NCI-H2171 (cell line): ENCODE measurements around the gene ACIN1.

ENCODE experiments used
- DNase-seq: peaks from one replicate; lab custom pipeline; 2025; lab: John Stamatoyannopoulos, UW

Gene ACIN1

DNA sequence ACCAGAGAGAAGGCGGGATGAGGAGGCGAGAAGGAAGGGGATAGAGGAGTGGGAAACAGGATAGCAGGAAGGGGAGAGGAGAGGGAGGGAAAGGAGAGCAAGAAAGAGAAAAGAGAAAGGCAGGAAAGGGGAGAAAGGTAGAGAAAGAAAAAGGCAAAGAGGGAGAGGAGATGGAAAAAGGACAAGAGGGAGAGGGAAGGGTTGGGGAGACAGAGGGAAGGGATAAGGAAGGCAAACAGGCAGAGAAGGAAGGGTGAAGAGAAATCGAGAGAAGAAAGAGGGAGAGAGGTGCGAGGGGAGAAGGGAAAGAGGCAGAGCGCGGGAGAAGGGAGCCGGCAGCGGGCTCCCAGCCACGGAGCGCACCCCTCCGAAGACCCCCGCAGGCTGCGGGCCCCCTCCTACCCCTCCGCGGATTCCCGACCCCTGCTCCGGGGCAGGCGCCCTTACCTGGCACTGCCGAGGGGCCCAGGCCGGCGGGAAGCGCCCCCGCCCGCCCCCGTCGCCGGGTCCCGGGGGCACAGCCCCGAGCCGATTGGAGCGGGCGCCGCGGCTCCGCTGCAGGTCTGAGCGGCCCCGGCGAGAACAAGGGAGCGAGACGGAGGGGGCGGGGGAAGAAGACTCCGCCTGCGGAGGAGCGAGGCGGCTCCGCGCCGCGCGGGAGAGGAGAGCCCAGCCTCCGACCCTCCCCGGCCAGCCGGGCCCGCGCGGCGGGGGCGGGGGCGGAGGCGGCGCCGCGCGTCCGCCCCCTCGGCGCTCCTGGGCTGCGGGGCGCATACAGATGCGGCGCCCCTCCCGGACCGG is 37.8 kb downstream of the ACIN1 start, which contains the start of gene CDH24:
CDH24 (minus strand) TSS at position 565 of the 801 bp plus-strand sequence. CDS start 1,787 bp downstream, outside the sequence.
- DNase-seq, result no peak

DNA sequence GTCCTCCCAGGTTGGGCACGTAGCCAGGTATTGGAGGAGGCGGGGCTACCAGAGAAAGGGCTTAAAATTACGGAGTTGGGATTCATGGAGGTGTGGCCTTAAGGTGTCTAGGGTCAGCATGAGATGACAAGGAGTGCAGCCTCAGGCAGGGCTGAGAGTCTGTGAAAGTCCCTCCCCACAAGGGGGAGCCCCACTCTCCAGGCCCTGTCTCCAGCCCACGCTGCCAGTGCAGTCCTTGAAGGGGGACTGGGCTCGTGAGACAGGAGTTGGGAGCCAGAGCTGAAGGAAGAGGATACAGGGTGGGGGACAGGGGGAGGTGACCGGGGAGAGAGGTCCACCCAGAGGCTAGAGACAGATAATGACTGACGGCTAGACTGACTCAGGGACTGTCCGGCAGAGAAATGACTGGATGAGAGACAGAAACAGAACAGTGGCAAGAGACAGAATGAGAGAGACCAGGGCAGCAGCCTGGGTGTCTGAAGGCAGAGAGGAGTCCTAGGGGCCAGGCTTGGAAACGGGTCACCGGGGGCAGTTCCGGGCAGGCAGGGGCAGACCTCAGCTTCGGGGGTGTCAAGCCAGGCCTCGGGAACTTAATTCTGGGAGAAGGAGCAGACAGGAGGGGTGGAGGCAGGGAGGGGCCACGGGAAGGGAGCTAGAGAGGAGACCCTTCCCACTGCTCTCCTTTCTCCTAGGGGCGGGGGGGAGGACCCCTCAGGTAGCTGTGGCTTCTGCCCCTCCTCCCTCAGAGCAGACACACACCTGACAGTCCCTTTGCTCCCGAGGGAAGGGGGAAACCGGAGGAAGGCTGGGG is 38.6 kb downstream of the ACIN1 start:
- DNase-seq, result no peak

DNA sequence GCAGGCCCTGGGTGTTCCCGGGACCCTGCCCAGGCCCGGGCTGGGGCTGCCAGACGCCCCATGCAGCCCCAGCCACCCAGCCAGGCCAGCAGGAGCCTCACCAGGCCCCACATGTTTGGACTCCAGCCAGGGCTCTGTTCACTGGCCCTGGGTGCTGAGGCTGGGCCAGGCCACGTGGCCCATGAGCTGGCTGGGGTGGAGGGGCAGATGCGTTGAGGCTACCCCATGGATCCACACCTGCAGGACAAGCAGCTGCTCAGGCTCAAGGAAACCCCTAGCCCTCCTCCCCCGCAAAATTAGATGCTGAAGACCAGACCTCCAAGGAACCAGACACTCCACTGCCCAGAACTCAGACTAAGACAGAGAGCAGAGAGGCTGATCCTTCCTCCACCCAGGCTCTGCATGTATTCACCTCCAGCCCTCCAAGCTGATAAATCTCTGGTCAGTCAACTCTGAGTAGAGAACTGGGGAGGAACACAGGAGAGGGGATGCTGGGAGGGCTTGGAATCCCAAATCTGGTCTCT is 39.3 kb downstream of the ACIN1 start:
- DNase-seq, result no peak

DNA sequence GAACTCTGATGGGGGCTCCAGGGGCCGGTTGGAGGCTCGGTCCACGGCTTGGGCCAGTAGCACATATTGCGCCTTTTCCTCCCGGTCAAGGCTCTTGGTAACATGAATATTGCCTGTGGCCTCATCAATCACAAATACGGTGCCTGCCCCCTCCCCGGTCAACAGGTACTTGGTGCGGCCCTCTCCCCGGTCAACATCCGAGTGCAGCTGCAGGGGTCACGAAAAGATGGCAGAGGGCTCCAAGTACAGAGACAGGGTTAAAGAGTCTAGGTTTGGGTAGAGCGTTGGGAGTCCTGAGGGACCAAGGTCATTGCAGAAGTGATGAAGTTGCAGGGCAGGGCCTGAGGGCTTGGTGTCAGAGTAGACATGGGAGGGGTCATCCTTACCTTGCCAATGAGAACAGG is 39.8 kb downstream of the ACIN1 start:
- no peak for DNase-seq

DNA sequence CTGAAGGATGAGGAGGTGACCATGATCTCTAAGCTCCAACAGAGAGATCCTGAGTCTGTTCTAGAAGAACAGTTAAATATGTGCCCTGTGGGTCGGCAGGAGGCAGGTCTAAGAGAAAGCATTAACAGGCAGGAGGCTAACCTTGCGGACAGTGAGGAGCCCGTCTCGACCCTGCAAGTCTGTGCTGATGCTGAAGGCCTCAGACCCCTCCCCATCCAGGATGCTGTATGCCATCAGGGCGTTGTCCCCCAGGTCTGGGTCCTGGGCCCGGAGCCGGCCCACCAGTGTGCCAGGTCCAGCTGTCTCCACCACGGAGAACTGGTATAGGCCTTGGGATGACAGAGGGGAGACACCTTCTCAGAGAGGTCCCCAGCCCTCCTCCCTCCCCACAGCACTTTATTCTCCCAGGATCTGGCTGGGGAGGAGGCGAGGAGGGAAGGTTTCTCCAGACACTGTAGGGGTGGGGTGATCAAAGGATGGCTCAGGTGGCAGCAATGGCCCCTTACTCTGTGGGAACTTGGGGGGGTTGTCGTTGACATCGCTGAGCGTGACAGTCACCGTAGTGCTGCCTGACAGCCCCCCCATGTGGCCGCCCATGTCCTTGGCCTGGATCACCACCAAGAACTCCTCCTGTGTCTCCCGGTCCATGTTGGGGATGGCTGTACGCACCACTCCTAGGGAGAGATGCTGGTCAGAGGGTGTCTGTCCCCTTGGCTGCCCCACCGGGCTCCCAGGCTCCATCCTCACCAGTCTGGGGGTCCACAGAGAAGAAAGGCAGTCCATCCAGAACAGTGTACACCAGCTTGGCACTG is 40.7 kb downstream of the ACIN1 start:
- no peak for DNase-seq

DNA sequence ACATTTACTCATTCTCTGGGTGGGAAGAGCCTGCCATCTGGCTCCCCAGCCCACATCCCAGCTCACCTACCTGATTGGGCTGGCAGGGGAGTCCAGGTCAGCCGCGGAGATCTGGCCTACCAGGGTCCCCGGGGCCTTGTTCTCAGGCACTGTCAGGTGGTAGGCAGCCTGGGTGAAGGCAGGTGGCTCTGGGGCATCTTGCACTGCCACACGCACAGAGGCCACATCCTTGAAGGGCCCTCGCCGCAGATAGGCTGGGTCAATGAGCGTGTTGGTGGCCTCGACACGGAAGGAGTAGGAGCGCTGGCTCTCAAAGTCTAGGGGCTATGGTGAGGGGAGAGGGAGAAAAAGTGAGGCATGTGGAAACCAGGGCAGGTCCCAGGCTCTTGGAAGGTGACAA is 41.5 kb downstream of the ACIN1 start:
- no peak for DNase-seq

DNA sequence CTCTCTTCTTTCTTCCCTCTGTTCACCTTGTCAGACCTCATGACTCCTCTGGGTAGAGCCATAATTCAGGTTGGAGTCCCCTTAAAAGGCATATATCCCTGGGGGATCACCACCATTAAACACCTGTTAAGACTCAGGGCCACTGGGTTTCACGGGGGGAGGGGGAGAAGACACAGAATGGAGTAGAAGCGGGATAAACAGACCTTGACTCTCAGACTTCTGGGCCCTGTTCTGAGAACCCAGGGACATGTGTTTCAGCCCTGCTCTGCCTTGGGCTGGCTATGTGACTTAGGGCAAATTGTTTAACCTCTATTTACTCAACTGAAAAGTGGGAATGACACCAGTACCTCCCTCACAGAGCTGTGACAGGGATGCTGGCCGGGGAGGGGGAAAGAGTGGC is 42.3 kb downstream of the ACIN1 start:
- DNase-seq, result no peak

DNA sequence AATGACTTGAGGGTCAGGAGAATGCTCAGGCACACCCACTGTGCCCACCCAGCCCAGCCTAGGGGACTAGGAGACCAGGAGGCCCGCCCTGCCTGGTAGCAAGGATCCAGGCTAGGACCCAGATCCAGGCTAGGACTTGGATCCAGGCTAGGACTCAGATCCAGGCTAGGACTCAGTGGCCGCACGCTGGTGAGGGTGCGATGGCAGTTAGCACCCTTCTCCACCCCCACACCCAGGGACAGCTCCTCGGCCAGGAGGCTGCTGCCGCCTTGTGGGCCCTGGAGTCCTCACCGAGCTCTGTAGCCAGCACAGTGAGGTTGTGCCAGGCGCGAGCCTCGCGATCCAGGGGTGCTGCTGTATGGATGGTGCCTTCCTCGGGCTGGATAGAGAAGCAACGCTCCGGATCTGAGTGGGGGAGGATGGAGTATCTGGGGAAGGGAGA is 42.7 kb downstream of the ACIN1 start:
- no peak for DNase-seq

DNA sequence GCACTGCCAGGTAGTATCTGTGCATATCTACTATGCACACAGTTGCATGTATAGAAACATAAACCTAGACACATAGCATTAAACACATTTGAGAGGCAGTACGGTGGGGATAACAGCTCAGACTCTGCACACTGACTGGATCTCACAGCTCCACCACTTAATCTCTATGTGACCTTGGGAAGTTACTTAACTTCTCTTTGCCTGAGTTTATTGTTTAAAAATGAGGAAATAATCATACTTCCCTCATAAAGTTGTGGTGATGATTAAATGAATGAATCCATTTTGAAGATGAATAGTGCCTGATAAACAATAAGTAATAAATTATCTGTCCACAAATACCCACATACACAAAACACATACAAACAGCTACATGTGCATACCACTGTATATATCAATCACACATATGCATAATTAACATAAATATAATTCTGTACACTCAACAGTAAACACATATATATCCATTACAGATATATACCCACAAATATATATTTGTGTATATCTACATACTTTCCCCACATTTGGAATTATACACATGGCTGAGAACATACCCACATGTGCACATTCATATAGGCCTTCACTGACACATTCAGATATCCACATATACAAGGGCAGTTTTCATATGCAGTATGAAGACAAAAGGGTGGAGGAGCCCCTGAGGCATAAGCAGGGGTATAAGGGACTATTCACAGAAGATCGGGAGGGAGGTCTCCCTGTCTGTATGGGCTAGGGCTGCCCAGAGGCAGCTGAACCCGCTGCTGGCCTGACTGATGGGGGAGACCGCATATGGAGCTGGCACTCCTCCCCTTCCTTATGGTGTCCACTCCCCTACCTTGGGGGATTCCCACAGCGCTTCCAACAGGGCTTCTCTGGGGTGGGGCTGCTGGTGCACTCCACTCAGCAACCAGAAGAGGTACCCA is 43.5 kb downstream of the ACIN1 start:
- no peak for DNase-seq

DNA sequence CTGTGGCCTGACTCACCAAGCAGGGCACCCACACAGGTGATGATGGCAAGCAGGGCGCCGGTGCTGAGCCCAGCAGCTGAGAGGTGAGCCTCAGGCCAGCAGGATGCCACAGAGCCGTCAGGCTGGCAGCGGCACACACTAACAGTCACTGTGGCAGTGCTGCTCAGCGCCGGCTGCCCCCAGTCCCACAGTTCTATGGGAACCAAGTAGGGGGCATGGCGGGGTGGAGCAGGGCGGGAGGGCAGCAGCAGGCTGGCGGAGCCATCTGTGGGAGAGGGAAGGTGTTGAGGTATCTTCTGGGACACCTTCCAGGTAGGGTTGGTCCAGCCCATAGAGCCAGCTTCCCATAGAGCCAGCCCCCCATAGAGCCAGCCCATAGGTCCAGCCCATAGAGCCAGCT is 45.9 kb downstream of the ACIN1 start:
- no peak for DNase-seq

DNA sequence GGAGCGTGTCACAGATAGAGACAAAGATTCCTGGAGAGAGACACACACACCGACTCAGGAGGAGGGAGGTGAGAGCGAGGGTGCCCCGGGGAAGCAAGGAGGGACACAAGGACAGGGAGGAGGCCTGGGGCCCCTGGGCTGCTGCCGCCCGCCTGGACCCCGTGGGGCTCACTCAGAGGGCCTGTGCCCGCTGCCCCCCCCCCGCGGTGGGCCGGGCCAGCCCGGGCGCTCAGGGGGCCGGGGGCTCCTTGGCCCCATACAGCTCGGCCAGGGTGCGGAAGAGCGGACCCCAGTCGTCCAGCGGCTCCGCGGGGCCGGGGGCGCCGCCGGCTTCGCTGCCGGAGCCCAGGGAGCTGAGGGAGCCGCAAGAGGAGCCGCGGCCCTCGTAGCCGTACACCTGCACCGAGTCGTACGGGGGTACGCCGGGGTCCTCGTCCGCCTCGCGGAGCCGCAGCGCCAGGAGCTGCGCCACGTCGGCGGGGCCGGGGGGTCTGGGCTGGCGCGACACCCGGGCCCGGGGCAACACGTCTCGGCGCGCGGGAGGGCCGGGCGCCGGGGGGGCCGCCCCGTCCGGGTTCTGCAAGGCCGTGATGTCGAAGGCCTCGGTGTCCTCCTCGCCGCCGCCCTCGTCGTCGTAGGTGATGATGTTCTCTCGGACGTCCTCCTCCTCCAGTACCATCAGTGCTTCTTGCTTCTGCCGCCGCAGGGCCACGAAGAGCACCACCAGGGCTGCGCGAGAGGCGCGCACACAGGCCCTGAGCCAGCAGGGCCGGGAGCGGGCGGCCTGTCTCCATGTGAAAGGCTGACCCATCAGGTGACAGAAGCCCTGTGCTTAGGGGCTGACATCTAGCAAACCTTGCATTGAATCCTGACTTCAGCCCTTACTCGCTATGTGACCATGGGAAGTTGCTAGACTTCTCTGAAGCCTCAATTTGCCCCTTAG is 46.9 kb downstream of the ACIN1 start:
- no peak for DNase-seq

DNA sequence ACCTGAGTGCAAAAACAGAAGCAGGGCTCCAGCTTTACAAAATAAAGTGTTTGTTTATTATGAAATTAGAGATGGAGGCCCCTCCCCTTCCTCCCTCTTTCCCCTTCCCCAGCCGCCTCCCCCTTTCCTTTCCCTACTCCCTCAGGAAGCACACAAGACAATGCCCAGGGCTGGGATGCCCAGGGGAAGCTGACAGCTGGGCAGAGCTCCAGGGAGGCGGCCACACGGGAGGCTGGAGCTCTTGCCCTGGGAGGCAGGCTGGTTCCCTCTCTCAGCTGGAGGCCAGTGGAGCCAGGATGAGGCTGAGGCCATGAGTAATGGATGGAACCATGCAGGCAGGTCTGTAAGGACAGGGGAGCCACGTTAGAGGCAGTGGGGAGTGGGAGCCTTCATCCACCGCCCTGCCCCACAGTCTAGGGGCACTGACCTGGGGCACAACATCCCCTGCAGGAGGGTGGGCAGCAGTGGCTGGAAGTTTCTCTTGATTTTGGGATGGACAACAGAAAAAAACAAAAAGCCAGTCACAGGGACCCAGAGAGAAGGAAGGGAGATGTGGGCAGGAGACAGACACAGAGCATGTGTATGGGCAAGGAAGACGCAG is 47.8 kb downstream of the ACIN1 start:
- DNase-seq, result no peak

DNA sequence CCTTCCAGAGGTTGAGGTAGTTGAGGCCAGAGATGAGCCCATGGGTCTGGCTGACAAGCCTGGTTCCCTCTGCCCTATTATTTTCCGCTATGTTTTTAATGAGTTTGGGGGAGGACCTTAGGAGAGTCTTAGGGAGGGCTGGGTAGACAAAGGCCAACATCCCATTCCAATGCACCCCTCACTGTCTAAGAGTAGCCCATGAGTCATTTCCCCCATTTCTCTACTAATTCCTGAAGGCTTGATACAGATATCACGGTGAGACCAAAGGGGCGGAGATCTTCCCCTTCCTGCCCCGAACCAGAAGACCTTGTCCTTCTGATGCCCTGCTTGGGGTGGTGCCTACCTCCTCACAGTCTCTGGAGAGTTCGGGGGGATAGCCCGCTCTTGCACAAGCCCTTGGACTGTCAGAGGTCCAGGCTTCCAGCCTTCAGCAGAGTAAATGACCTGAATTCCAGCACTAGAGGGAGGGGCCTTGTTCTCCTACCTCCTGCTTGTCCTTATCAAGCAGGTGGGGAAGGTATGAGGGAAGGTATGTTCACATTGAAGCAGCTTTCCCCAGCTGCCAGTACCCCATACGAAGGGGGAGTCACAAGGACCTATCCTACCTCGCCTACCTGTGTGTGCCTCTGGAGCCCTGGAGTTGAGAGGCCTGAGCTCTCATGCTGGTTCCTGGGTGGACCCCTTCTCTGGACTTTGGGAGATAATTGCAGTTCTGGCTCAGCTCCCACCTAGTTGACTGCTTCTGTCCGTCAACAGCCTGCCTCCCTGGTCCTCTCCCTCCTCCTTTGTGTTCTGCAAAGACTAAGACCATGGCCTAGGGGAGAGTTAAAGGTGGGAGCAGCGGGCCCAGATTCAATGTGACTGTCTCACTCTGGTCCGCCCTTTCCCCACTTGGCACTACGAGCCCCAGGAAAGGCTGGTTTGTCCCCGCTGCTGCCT is 49.2 kb downstream of the ACIN1 start:
- DNase-seq, result no peak

DNA sequence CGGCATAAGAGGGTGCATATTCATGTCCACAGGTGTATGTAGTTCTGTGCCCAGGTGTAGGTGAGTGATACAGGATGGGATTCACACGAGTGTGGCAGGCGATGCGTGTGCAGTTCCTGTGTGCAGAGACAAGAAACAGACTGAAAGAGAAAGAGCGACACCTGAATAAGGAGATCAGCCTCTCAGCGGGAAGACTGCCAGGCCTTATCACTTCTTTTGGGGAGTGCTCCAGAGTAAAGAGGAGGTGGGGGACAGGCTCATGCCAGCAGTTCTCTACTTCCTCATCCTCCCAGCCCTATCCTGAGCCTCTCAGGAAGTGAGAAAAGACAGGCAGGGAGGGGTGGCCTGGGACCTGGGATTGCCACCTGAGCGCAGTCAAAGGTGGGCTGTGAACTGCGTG is 50.1 kb downstream of the ACIN1 start:
- DNase-seq, result no peak

DNA sequence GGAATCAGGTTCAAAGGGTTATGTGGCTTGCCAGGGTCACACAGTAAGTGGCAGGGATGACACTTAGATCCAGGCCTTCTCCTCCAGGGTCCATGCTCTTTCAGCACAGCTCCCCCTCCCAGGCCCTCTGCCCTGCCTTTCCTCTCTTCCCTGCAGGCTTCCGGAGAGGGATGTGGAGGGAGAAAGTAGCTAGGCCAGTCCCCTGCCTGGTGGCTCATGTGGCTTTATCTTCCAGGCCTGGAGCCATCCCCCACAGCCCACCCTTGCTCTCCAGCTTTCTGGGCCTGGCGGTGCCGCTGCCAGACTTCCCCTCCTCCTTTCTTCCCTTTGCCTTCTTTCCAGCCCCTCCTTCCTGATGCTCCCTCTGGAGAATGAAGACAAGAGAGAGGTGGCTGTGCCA is 51.2 kb downstream of the ACIN1 start:
- DNase-seq, result no peak

DNA sequence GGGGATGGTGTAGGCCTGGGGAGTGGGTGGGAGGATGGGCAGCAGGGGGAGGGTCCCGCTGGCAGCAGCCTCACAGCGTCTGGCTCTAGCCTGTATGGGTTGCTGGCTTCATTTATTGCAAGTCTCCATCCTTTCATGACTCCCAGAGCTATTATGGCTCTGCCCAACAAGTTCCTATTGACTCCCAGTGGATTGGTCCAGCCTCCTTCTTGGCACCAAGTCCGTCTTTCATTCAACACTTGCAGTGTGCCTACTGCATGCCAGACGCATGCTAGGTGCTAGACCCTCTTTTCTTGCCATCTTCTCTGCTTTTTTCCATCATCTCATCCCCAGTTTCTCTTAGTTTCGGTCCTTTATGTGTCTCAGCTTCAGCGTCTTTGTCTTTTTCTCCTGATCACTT is 51.8 kb downstream of the ACIN1 start:
- no peak for DNase-seq

DNA sequence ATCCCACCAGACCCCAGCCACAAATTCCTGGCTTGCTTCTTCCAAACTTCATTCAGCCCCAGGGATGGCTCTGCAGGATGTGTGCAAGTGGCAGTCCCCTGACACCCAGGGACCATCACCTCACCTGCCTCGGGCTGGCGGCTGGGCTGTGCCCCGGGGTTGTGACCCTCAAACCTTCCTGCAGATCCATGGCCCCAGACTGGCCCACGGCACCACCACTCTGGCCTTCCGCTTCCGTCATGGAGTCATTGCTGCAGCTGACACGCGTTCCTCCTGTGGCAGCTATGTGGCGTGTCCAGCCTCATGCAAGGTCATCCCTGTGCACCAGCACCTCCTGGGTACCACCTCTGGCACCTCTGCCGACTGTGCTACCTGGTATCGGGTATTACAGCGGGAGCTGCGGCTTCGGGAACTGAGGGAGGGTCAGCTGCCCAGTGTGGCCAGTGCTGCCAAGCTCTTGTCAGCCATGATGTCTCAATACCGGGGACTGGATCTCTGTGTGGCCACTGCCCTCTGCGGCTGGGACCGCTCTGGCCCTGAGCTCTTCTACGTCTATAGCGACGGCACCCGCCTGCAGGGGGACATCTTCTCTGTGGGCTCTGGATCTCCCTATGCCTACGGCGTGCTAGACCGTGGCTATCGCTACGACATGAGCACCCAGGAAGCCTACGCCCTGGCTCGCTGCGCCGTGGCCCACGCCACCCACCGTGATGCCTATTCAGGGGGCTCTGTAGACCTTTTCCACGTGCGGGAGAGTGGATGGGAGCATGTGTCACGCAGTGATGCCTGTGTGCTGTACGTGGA is 52.6 kb downstream of the ACIN1 start, which contains the start of gene PSMB11:
PSMB11 (plus strand) TSS at position 51 of the 804 bp plus-strand sequence; CDS start at position 65, 14 bp downstream.
- DNase-seq, result no peak
